ENCODE data around the gene WNT3A. TPM values are rescaled to one million over a fixed set of nuclear protein-coding genes. Genes with fewer than 3 reads are reported as not detected.
A peak's percentile ranks its signal among the peaks of the same experiment; 100 is the strongest.

Gene WNT3A
- total and polyA plus RNA-seq, 2 of the 4 experiments (the other 2 are of a cell fraction) = not detected

DNA sequence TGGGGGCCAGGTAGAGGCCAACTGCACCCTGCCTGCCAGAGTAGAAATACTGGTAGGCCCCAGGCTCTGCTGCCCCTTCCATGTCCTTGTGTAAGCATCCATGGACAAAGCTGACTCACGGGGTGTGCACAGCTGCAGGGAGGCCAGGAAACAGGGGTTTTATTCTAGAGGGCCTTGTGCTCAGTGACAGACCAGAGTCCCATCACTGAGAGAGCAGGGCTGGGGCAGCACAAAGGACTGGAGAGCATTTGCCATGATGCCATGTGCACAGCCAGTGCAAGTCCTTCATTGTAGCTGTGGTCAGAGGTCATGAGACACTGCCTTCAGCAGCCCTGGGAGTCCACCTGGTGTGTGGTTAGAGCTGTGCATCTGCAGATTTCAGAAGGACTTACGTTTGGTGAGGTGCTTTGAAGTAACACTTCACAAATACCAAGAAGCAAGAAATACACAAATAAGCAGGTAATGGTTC is 83.8 kb downstream of the WNT3A start:
- Histone ChIP-seq H3K27ac (ENCODE audit: insufficient read depth, low read length) (no peak overlapping the region), H2BK20ac (ENCODE audit: low read depth, low read length) (no peak overlapping the region), H3K4me1 (ENCODE audit: control insufficient read depth, insufficient read depth, low read length) (peaks cover 31% of the 10 kb centered on the region), H4K91ac (ENCODE audit: insufficient read depth, low read depth, low read length) (no peak overlapping the region), H3K36me3 (ENCODE audit: control insufficient read depth, insufficient read depth, low read length) (peaks cover 27% of the 10 kb centered on the region), H3K4me3 (ENCODE audit: insufficient read depth, low read depth, low read length) (no peak overlapping the region), H2BK5ac (ENCODE audit: low read depth, low read length, poor library complexity, severe bottlenecking) (no peak overlapping the region), H3K79me1 (ENCODE audit: low read depth in 1 of 2, low read length in 2 of 2) (peaks cover 0 to 50% of the 10 kb centered on the region in 2 experiments; a peak in 2 of 4 replicates), H3K9me1 (ENCODE audit: insufficient read depth, low read length) (peaks cover 43% of the 10 kb centered on the region), H4K20me1 (ENCODE audit: insufficient read depth, low read length) (peaks cover 100% of the 10 kb centered on the region), H4K5ac (ENCODE audit: low read depth, low read length) (no peak overlapping the region), H3K56ac (ENCODE audit: extremely low read depth, insufficient read depth, low read length) (no peak overlapping the region), H3K4me2 (ENCODE audit: low read depth, low read length) (no peak overlapping the region), H3K18ac (ENCODE audit: low read depth, low read length) (no peak overlapping the region), H2AK9ac (replicated peaks; ENCODE audit: low read depth, low read length, poor library complexity) (no peak overlapping the region), H2AK5ac (ENCODE audit: low read depth, low read length) (no peak overlapping the region), H3K4ac (ENCODE audit: low read depth, low read length) (no peak overlapping the region), H4K8ac (ENCODE audit: low read depth in 2 of 2, low read length in 2 of 2) (no peak overlapping the region), H2BK120ac (ENCODE audit: low read depth, low read length) (no peak overlapping the region), H3K14ac (replicated peaks; ENCODE audit: low read depth, low read length) (no peak overlapping the region), H3K9me3 (ENCODE audit: control insufficient read depth, insufficient read depth, low read length) (peaks cover 9% of the 10 kb centered on the region; the same call in 1 of the 2 replicates), H3K23ac (ENCODE audit: low read depth, low read length) (peak overlapping the region; percentile 42; the same call in 1 of the 2 replicates), H2BK15ac (ENCODE audit: low read depth, low read length) (no peak overlapping the region), H3K27me3 (ENCODE audit: control insufficient read depth, insufficient read depth, low read length) (no peaks in the 10 kb centered on the region), H2AFZ (replicated peaks; ENCODE audit: low read length, poor library complexity) (no peak overlapping the region), H3K9ac (ENCODE audit: low read depth, low read length) (no peak overlapping the region)
- DNase-seq = peak; percentile 55
- POLR2A ChIA-PET (ENCODE audit: unreplicated experiment) = interaction anchor here (0.5 kb wide), 1 partner anchor 1258 kb away, joined by 3 read pairs; no protein-coding TSS in a partner anchor
- no CpG with 5 or more reads among the region's 2 CpGs for WGBS, 2 experiments (ENCODE audit: extremely low coverage in 2 of 2, insufficient read length in 1 of 2)
- ATAC-seq (ENCODE audit: low read depth) = peak; percentile 42
- in situ Hi-C loops (cut with MboI; ENCODE audit: low sequenced_read_pairs) (no loop called here), intact Hi-C loops (cut with micrococcal nuclease) (no loop called here), dilution Hi-C loops (cut with HindIII; ENCODE audit: low sequenced_read_pairs, unreplicated experiment) (no loop called here)
- CTCF ChIA-PET = interaction anchor here (0.7 to 1.1 kb wide), 2 partner anchors 57 to 91 kb away, joined by 3 read pairs; no protein-coding TSS in a partner anchor
- BruUV-seq (replicated peaks) = no TSS peak
- no peak for TF ChIP-seq POLR2A (IDR thresholded peaks at IDR 0.05; ENCODE audit: low read depth, low read length)
